8988T (cell line): ENCODE results near the gene ITGAV.

Experiments
- DNase-seq: peaks from one replicate; pipeline ENCODE4 v3.0.0; 2011

Gene ITGAV

DNA sequence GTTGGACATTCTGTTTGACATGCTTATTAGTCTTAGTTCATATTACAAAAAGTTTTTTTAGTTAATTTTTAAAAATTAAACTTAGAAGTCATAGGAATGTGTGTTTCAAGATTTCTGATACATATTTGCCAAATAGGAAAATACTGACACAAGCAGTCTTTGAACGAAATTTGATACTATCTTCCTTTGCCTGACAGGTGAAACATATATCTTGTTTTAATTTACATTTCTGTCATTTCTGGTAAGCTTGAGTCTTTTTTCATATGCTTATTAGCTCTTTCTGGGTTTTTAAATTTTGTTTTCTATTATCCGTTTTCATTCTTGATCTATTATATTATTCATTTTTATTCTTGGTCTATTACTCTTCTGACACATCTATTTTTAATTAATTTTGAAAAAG, 24.5 kb downstream of the ITGAV start:
- DNase-seq: no peak

DNA sequence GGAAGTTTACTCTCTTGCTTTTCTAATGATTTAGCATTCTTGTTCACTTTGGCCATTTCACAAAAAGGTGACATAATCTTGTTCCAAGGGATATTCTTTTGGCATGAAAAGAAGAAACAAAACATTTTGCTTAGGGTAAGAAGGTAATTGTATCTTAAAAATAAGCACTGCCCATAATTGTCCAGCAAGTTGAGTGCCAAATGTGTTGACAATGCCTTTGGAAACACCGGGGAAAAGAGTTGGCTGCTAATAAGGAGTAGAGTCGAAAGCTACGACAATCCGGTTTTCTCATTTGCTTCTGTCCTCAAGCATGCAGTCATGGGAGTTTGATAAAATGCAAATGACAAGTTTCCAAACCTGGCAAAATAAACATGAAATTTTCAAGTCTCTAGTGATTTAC, 27.3 kb downstream of the ITGAV start:
- no peak for DNase-seq

DNA sequence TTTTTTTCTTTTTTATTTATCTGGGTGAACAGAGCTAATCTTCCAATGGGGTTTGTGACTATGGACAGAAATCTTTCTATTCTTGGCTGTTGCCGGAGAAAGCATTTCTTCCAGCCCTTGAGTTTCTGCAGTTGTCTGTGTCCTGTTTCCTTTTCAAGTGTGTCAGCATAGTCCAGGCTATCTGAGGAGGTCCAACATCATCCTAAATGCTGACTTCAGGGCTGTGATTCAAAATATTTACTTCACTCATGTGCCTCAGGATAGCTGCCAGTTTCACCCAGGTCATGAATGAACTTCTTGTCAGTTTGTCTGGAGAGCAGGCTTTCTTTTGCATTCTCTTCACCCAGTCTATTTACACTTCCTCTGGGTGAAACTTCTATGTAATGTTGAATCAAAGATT, 27.9 kb downstream of the ITGAV start:
- no peak for DNase-seq

DNA sequence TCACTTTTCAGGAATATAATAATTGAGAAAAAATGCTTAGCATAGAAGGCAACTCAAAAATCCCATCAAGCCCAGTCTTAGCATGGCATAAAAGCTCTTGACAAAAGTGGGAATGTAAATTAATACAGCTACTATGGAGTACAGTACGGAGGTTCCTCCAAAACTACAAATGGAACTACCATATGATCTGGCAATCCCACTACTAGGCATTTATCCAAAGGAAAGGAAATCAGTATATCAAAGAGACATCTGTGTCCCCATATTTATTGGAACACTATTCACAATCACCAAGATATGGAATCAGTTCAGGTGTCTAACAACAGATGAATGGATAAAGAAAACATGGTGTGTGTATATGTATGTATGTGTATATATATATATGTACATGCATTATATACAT, 28.8 kb downstream of the ITGAV start:
- DNase-seq: no peak

DNA sequence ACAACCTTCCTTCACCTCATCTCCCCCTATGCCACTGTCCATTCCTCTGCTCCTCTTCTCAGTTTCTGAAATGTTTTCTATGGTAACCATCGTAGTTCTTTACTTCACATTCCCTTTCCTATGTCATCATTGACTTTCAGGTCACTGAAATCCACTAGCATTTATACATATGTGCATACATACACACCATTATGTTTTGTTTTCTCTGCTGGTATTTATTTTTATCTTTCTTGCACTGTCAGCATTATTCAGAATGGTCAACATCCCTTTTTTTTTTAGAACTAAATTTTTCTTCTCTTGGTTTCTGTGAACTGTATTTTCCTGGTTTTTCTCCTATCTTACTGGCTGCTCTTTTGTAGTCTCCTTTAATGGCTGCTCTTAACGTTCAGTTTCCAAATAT, 33.2 kb downstream of the ITGAV start:
- DNase-seq: no peak

DNA sequence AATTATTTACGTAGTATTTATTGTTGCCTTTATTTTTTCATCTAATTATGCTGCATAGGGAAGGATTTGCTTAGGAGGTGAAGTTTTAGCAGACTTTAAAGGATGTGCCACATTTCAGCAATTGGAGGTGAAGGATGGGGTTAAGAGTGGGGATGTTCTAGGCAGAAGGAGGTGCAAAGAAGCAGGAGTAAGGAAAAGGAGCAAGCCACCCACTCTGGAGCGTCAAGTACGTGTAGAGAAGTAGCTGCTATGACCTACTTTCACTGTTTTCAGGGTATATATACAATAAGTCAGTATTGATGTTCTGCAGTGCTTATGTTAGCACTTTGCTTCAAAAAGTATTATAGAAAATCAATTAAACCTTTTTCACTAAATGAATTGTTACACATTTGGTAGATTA, 34.4 kb downstream of the ITGAV start:
- no peak for DNase-seq

DNA sequence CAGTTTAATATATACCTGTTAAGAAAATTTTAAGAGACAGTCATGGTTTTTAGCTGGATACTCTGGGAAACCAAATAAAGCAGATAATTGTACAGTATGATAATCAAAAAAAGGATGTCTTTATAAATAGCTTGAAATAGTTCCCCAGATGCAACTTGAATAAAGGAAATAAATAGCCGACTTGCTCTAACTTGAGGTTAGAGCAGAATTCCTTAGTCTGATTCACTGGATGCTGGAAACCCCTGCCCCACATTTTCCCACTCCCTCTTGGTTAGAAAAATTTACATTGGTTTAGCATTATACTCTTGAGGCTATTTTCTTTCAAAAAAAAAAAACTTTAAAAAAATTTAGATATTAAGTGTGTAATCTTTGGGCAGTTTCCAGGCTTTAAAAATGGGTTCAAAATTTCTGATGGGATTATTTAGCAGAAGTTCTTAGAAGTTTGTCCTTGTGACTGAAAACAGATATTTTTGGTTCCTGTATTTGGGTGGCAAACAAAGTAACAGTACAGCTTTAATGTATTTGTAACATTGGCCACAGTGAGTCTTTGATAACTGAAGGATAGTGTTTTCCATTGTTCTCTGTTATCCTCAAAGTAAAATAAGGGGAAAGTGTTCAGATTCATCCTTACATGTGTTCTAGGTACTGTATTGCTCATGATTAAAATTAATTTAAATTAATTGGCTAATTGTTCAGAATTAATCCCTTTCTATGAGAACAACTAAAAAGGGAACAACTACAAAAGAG, 39.6 kb downstream of the ITGAV start:
- DNase-seq: no peak

DNA sequence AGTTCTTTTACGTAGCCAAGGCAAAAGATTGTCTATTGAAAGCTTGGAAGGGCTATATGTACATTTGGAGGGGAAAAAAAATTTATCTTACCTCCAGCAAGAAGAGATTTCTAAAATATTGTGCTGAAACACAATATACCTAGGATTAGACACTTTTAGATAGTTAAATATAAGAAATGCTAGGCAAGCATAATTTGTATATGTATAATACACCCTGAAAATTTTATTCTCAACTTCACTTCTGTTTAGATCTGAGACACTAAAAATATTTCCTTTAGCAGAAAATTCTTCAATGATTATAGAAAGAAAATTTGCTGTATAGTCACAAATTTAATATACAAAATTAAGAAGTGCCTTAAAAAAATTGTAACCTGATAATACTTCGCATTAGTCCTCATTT, 42.6 kb downstream of the ITGAV start:
- DNase-seq: no peak

DNA sequence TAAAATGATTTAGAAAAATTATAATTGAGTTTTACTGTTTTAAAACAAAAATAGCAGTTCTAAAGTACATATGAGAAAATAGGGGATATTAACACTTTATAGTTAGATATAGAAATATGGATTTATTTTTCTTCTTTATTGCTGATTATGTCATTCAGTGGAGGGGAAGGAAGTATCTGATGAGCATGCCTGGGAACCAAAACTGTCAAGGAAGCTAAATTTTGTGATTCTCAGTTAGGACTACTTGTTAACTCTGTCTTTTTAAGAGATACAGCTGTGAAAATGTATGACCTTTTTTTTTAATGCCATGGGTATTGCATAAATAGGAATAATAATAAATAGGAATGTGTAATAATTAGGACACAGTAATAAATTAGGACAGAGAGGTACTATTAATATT, 44.8 kb downstream of the ITGAV start:
- DNase-seq: no peak

DNA sequence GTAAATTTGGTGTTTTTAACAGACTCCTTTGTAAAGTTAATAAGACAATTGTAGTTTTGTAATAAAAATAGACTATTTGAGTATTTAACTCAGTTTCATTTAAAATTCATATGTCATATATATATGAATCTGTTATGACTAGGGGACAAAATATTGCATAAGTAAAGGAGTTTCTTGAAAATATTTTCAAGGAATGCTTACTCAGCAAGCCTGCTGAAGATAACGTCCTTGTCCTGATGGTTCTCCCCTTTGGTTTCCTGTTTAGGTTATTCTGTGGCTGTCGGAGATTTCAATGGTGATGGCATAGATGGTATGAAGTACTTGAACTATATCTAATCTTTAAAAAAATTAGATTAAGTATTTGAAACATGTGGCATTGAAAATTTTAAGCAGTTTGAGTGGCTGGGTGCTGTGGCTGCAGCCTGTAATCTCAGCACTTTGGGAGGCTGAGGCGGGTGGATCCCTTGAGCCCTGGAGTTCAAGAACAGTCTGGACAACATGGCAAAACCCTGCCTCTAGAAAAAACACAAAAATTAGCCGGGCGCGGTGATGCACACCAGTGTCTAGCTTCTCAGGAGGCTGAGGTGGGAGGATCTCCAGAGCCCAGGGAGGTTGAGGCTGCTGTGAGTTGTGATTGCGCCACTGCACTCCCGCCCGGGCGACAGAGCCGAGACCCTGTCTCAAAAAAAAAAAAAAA, 47.1 kb downstream of the ITGAV start:
- DNase-seq: no peak

DNA sequence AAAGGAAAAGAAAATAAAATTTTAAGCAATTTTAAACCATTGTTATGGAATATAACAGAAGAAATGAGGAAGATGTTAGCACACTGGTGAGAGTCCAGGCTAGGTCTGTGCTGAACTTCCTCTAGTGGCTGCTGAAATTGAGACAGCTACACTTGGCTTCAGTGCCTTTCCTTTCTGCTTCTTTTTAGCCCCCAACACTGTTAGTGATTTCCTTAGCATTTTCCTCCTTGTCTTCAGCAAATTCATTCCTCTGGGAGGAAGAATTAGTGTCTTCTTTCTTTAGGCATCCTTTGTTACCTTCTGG, 47.6 kb downstream of the ITGAV start:
- no peak for DNase-seq

DNA sequence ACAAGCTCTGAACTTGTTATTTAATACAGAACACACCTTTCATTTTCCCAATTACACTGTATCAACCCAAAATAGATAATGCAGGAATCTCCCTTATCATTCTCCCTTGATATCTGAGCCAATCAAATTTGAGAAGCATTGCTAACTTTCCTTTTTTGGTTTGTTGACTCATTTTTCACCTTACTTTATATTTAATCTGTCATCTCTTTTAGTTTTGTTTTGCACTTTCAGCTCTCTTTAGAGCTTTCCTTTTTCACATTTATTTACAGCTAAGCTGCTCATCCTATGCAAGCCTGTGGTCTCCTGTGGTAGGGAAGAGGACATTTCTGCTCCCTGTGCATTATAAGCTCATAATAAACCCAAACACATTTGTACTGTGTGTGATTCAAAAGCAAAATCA, 50.1 kb downstream of the ITGAV start:
- no peak for DNase-seq

DNA sequence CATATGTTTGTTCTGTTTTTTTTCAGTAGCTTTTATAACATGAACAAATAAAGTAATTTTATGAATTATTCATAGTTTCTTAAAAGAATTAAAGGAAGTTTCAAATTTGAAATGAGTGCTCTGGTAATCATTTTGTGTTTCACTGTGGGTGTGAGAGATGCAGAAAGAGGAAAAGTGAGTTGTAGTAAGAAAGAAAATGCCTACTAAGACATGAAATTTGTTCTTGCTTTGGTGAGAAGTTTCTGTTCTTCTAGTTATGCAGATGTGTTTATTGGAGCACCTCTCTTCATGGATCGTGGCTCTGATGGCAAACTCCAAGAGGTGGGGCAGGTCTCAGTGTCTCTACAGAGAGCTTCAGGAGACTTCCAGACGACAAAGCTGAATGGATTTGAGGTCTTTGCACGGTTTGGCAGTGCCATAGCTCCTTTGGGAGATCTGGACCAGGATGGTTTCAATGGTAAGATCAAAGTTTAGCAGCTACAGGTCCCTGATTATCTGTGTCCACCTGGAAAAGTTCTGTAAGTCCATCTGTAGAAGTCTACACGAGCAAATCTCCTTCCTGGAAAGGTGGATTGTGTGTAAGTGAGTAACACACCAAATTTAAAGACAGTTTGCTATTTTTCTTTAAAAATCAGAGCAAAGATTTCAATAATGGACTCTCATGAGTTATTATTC, 51.4 kb downstream of the ITGAV start:
- no peak for DNase-seq

DNA sequence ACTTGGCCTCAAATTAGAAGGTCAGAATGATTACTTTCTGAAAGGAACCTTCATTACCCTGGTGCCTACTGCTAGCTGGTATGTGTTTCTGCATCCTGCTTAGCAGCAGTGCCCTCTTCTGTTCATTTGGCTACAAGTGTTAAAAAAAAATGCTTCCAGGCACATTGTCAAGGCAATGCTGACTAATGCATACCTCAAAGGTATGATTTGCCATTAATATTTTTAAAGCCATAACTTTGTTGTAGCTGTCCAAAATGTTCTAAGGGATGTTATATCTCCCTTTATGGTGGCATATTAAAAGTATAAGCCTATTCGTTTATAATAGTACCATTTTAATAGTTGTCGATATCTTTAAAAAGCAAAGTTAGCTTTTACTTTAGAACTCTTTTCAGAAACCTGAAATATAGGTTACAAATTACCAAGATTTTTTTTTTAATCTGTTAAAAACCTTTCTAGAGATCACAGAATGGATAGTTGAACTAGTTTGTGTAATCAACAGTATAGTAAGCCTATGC, 52.0 kb downstream of the ITGAV start:
- no peak for DNase-seq

DNA sequence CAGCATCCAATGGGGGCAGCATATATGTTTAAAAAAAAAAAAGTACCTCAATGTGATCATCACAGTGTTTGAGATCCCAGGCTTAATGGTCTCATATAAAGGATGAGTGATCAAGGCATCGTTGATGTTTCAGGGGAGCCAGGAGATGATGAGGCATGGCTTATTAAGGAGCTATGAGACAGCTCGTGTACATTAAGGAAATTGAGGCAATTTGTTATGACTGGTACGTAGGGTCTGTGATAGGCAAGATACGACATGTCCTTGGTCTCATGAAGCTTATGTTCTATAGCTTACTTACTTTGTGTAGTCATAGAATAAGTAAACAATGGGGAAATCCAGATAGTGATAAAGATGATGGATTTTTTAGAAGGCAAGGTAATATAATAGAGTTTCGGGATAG, 54.9 kb downstream of the ITGAV start:
- no peak for DNase-seq

DNA sequence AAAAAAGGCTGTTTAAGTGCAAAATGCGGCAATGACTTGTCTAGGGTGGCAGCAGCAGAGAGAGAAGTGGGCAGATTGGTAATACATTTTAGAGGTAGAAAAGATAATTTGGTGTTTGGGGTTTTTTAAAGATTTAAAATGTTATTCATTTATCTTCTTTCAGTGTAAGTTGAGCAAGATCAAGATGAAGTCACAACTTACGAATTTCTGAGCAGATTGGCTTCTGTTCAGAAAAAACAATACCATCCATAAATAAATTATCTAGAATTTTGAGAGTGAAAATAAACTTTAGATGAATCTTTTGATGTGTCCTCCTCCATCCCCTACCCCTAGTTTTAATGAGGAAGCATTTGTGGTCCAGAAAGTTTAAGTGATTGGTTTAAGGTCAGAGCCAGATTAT, 56.1 kb downstream of the ITGAV start:
- DNase-seq: no peak

DNA sequence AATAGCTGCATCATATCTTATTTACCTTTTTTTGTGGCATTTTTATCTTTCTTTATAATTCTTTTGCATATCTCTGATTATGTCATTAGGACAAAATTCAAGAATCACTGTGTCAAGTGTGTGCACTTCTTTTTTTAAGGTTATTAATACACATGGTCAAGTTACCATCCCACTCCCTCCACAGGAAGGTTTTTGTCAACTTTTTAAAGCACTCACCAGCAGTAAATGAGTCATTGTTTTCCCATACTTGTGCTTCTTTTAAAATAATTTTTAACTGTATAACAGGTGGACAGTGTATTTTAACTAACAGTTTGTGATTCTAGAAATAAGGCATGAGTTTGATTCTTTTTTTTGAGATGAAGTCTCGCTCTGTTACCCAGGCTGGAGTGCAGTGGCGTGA, 58.3 kb downstream of the ITGAV start:
- DNase-seq: no peak

DNA sequence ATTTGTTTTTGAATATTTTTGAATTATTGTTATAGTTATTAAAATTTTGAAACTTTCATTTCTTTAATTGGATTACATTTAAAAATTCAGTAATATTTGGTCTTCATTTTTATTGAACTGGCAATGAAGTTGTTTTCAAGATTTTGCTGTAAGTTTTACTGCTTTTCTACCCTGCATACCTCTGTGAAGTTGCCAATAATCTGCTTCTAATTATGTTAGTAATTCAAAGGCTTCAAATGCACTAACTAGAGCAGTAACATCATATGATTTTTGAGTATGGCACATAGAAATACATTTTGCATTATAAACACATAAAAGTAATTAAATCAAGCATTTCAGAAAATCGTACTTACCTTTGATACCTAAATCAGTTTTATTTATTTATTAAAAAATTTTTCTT, 63.7 kb downstream of the ITGAV start:
- no peak for DNase-seq

DNA sequence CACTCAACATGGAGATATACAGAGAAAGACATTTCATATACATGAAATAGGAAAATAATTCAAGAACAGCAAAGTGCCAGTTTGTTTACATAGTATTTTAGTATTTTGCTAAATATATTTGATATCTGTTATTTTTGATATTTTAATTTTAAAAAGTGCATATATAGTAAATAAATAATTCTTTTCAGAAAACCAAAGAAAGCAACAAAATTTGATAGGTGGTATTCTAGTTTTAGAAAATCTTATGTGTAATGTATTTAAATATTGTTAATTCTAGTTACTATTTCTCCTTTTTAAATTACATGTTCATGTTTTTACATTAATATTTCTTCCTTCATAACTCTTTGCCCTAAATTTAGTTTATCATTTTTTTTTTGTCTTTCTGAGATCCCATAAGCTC, 69.5 kb downstream of the ITGAV start:
- no peak for DNase-seq

DNA sequence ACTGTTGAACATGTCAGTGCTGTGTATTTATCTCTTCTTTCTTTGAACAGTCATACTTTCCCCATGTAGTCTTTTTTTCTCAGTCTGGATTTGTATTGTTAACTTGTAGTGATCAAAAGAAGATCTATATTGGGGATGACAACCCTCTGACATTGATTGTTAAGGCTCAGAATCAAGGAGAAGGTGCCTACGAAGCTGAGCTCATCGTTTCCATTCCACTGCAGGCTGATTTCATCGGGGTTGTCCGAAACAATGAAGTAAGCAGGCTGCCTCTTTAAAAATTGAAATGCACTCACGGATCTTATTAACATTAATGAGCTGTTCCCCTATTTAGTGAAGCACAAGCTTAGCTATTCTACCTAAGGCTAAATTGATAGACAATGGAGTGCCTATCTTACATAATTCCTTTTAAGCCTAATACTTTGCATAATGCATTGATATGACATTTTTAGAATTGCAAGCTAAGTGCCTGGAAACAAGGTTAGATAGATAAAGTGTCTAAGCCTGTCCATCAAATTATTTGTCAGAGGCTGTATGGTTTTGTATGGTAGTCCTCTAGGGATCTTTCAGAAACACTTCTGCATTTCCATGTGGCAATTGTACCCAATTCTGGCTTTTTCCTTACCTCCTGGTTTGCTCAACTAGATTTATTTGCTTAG, 74.7 kb downstream of the ITGAV start:
- DNase-seq: no peak

DNA sequence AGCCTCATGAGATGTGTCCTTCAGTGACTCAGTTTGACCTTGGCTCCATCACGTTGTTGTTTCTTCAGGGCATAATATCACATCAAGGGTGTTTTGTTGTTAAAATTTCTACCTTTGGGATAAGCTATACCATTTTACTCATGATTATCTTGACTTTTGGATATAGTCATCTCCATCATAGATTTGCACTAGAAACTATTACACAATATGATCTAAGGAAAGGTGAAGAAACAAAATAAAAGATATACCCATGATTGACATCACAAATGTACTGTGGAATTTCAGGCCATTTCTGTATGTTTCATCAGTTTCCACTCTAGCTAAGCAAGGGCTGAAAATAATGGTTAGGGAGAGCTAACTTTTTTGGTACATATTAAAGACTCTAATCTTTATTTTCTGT, 79.3 kb downstream of the ITGAV start:
- no peak for DNase-seq

DNA sequence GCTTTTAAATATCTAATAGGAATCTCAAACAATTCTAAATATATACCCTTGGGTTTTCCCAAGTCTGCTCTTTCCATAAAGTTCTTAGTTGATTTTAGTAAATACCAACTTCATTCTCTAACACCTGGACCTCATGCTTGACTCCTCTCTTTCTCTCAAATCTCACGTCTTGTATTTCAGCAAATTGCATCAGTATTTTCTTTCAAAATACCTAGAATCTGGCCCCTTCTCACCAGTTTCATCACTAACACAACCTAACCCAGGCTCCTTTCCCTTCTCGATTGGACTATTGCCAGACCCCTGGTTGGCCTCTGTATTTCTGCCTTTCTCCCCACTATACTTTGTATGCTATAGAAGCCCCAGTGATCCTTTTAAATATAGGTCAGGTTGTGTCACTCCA, 81.0 kb downstream of the ITGAV start:
- DNase-seq: no peak

DNA sequence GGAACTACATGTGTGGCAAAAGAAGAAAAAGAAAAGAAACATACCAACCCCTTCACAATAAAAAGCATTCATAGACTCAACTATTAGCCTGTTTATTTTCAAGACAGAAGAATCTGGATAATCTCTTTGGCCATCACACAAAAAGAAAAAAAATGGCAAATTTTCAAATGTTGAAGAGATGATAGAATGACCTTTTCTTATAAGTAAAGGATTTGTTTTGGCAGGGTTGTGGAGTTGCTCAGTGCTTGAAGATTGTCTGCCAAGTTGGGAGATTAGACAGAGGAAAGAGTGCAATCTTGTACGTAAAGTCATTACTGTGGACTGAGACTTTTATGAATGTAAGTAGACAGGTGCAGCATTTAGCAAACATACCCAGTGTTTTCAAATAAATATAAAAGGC, 85.5 kb downstream of the ITGAV start:
- DNase-seq: no peak

DNA sequence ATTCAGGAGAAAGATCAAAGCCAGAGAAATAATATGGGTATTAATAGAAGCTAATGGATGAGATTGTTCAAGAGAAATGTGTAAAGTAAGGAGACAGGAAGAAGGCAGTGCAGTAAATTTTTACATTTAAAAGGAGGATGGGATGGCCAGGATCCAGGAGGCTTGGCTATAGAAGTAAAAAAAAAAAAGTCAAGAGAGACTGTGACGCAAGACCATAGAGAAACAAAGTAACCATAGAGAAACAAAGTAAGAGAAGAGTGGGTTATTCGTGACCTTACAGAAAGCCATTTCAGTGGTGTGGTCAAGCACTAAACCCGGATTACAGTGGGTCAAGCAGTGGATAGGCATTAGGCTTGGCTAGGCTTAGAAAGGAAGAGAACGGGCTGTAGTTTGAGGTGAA, 93.5 kb downstream of the ITGAV start:
- no peak for DNase-seq
